Esophagus muscularis mucosa (tissue), 4 donors: Measurements from ENCODE around the gene HOMEZ. TPM values are rescaled to one million over a fixed set of nuclear protein-coding genes. Genes with fewer than 3 reads are reported as not detected.

ENCODE experiments used
- DNase-seq: peaks from one replicate; pipeline ENCODE4 v3.0.0-alpha.2; 2017; ENCODE audit errors: extremely low spot score
- H3K27ac ChIP-seq, 4 donors: fragments of 200-600 bp; sonication (generic); replicated peaks in 1 of 4; 1 replicate in 3 of 4; 2 replicates in 1 of 4; pipeline ENCODE4 v1.5.1; 2016 to 2019; ENCODE audit warnings: mild to moderate bottlenecking in 1 of 4
- H3K27me3 ChIP-seq, 4 donors: fragments of 200-600 bp; sonication (generic); one replicate each; pipeline versions ENCODE4 v1.5.1 to v1.6.0; 2016 to 2019
- H3K36me3 ChIP-seq, 4 donors: fragments of 200-600 bp; sonication (generic); one replicate each; pipeline ENCODE4 v1.5.1; 2016 to 2019
- H3K4me1 ChIP-seq, 4 donors: fragments of 200-600 bp; sonication (generic); one replicate each; pipeline ENCODE4 v1.5.1; 2016 to 2019
- H3K4me3 ChIP-seq, 4 donors: fragments of 200-600 bp; sonication (generic); 1 replicate in 2 of 4; 2 replicates in 2 of 4; pipeline ENCODE4 v1.5.1; 2016 to 2019; ENCODE audit warnings: mild to moderate bottlenecking in 4 of 4, moderate library complexity in 1 of 4
- H3K9me3 ChIP-seq, 4 donors: fragments of 200-600 bp; sonication (generic); 1 replicate in 3 of 4; 2 replicates in 1 of 4; pipeline ENCODE4 v1.5.1; 2016 to 2019
- CTCF ChIP-seq, 3 experiments: fragments of 200-600 bp in 2 of 3; fragments of 450-650 bp in 1 of 3; sonication (generic) in 2 of 3; IDR thresholded peaks; one replicate each; pipeline ENCODE4 v1.5.1; 2017 to 2019; ENCODE audit warnings: antibody characterized with exemption in 3 of 3, mild to moderate bottlenecking in 2 of 3, moderate library complexity in 1 of 3
- EP300 ChIP-seq: sonication (generic); formaldehyde crosslinking; IDR thresholded peaks from one replicate; pipeline ENCODE4 v1.6.1; 2017; ENCODE audit warnings: antibody characterized with exemption
- POLR2A ChIP-seq: fragments of 450-650 bp; IDR thresholded peaks from one replicate; pipeline ENCODE4 v1.6.1; 2017; ENCODE audit warnings: antibody characterized with exemption, moderate library complexity, mild to moderate bottlenecking, low read depth
- POLR2AphosphoS5 ChIP-seq, 2 donors: sonication (generic); formaldehyde crosslinking; IDR thresholded peaks; one replicate each; pipeline ENCODE4 v1.6.1; 2017; ENCODE audit warnings: antibody characterized with exemption in 2 of 2
- WGBS: methylation state at CpG from one replicate; pipeline ENCODE4 v1.1.5; 2018; 5-methylcytosine and 5-hydroxymethylcytosine counted together
- intact Hi-C: fragments of 100-400 bp; cut with DNase I; formaldehyde crosslinking; loops from one replicate; pipeline ENCODE4 v1.15.1; 2023
- total RNA-seq, 4 donors: library from RNA; depleted of rRNA; stranded (reverse); fragments of >200 nt; gene quantifications; one replicate each; pipeline versions ENCODE4 v1.1.0 to v1.2.1, GENCODE V29; 2016

The HOMEZ gene
- total RNA-seq, 4 donors from 2014 or later: 8.3 to 14.2 (median 12.4) TPM

DNA sequence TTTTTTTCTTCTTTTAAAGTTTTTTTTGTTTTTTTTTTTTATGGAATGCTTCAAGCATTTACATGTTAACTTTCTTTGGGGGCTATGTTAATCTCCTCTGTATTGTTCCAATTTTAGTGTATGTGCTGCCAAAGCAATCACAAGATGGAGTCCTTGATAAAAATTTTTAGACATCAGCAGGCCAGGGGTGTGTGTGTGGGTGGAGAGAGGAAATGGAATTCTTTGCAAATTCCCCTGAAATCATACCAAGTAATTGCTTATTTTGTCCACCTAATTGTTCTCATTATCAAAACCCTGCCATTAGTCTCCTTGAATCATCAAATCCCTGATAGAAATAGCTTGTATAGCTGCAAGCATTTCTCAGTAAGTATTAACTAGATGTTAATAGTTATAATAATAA, 26.5 kb downstream of the HOMEZ start:
- Histone ChIP-seq H3K27ac (no peak overlapping the region), H3K9me3 (no peaks in the 10 kb centered on the region), H3K27me3 (peaks cover 0 to 4% (median 0%) of the 10 kb centered on the region in 4 donors), H3K4me1 (peaks cover 0 to 13% (median 4%) of the 10 kb centered on the region in 4 donors), H3K36me3 (no peaks in the 10 kb centered on the region), H3K4me3 (no peak overlapping the region)
- TF ChIP-seq EP300 (no peak), CTCF (IDR thresholded peaks at IDR 0.05) (no peak), POLR2A (no peak), POLR2AphosphoS5 (IDR thresholded peaks at IDR 0.05) (no peak)
- no peak for DNase-seq
- intact Hi-C loops: no loop called here

- H3K4me1 ChIP-seq: peaks cover 0 to 13% (median 4%) of the 10 kb centered on the region in 4 donors
- H3K4me3 ChIP-seq: no peak overlapping the region
- DNase-seq: no peak
- peaks cover 0 to 4% (median 0%) of the 10 kb centered on the region in 4 donors for H3K27me3 ChIP-seq
- no peaks in the 10 kb centered on the region for H3K36me3 ChIP-seq
- intact Hi-C loops: no loop called here
- peak overlapping the region in 1 of 4 donors; percentile 18 for H3K27ac ChIP-seq
- H3K9me3 ChIP-seq: no peaks in the 10 kb centered on the region
- 72% methylated on average over 5 of the region's 5 CpGs for WGBS
- TF ChIP-seq POLR2A (no peak), EP300 (peak; percentile 21)
These were observed 27.7 kb downstream of the HOMEZ start for GRCh38 chr14:23258256-23258655.

- Histone ChIP-seq H3K4me3 (no peak overlapping the region), H3K27me3 (peaks cover 0 to 9% (median 0%) of the 10 kb centered on the region in 4 donors), H3K27ac (no peak overlapping the region), H3K4me1 (peaks cover 0 to 4% (median 0%) of the 10 kb centered on the region in 4 donors), H3K9me3 (no peaks in the 10 kb centered on the region), H3K36me3 (no peaks in the 10 kb centered on the region)
- TF ChIP-seq EP300 (no peak), POLR2AphosphoS5 (IDR thresholded peaks at IDR 0.05) (no peak), CTCF (IDR thresholded peaks at IDR 0.05) (no peak), POLR2A (no peak)
- intact Hi-C loops: no loop called here
- 50% methylated on average over 4 of the region's 4 CpGs for WGBS
- no peak for DNase-seq
These were observed 33.3 kb downstream of the HOMEZ start for GRCh38 chr14:23252420-23253333.

- intact Hi-C loops: no loop called here
- no peaks in the 10 kb centered on the region for H3K36me3 ChIP-seq
- H3K4me1 ChIP-seq: peaks cover 0 to 4% (median 0%) of the 10 kb centered on the region in 4 donors
- no peaks in the 10 kb centered on the region for H3K9me3 ChIP-seq
- H3K27me3 ChIP-seq: peaks cover 0 to 9% (median 0%) of the 10 kb centered on the region in 4 donors
- H3K4me3 ChIP-seq: no peak overlapping the region
- TF ChIP-seq POLR2AphosphoS5 (IDR thresholded peaks at IDR 0.05) (no peak), CTCF (IDR thresholded peaks at IDR 0.05) (no peak), EP300 (no peak), POLR2A (no peak)
- H3K27ac ChIP-seq: no peak overlapping the region
- 36% methylated on average over 3 of the region's 3 CpGs for WGBS
- no peak for DNase-seq
These were observed 33.9 kb downstream of the HOMEZ start for GRCh38 chr14:23252006-23252405.

GRCh38 chr14:23249824-23250223, 36.1 kb downstream of the HOMEZ start:
- no peaks in the 10 kb centered on the region for H3K9me3 ChIP-seq
- no peak overlapping the region for H3K27ac ChIP-seq
- TF ChIP-seq POLR2A (no peak), CTCF (IDR thresholded peaks at IDR 0.05) (no peak)
- H3K4me1 ChIP-seq: peaks cover 0 to under 1% (median 0%) of the 10 kb centered on the region in 4 donors
- WGBS: 91% methylated on average over 6 of the region's 6 CpGs
- intact Hi-C loops: no loop called here
- H3K4me3 ChIP-seq: no peak overlapping the region
- H3K27me3 ChIP-seq: peaks cover 0 to 9% (median 0%) of the 10 kb centered on the region in 4 donors
- no peak for DNase-seq
- no peaks in the 10 kb centered on the region for H3K36me3 ChIP-seq
